Panc1 (cell line): Measurements from ENCODE around the gene PFKFB3. TPM values are rescaled to one million over a fixed set of nuclear protein-coding genes. Genes with fewer than 3 reads are reported as not detected.

ENCODE experiments used
- ATAC-seq: fragments of 200-7000 bp; cut with Tn5 transposase; 2 replicates; pipeline ENCODE4 v1.9.1; 2020; ENCODE audit warnings: mild to moderate bottlenecking, moderate library complexity
- BruUV-seq: library from RNA; stranded (reverse); fragments of 400-500 nt; replicated peaks from 2 replicates; lab custom pipeline; 2021; lab: Mats Ljungman, UMichigan
- CTCF ChIA-PET: fragments of 300-600 bp; sonication (Branson Sonifier 250); formaldehyde crosslinking; loops from one replicate; lab custom pipeline; 2022; ENCODE audit warnings: antibody characterized with exemption; lab: Charles Lee
- POLR2A ChIA-PET: fragments of 300-600 bp; sonication (Branson Sonifier 250); formaldehyde crosslinking; loops from one replicate; lab custom pipeline; 2022; ENCODE audit warnings: antibody characterized with exemption; lab: Charles Lee
- DNase-seq: peaks from one replicate; pipeline ENCODE4 v3.0.0-alpha.2; 2010; ENCODE audit warnings: low read depth, low spot score
- H3K27ac ChIP-seq: 2 replicates; pipeline ENCODE4 v1.5.1; 2011; ENCODE audit warnings: mild to moderate bottlenecking, low read length, inconsistent platforms
- H3K27me3 ChIP-seq: fragments of 200-500 bp; sonication (Bioruptor generic); 2 replicates; pipeline ENCODE4 v1.6.0; 2014; ENCODE audit warnings: low read length, inconsistent platforms; ENCODE audit not compliant: control insufficient read depth, insufficient read depth
- H3K36me3 ChIP-seq: fragments of 200-500 bp; sonication (Bioruptor generic); 2 replicates; pipeline ENCODE4 v1.5.1; 2014; ENCODE audit warnings: inconsistent platforms, mild to moderate bottlenecking, low read length, moderate library complexity; ENCODE audit not compliant: control insufficient read depth, insufficient read depth
- H3K4me1 ChIP-seq: 2 replicates; pipeline ENCODE4 v1.5.1; 2011; ENCODE audit warnings: inconsistent platforms, mild to moderate bottlenecking, low read length, moderate library complexity; ENCODE audit not compliant: control insufficient read depth, insufficient read depth
- H3K4me3 ChIP-seq, 2 experiments: 2 replicates each; pipeline ENCODE4 v1.5.1; 2011 to 2012; ENCODE audit warnings: low read depth in 2 of 2, low read length in 2 of 2, mild to moderate bottlenecking in 2 of 2, inconsistent platforms in 1 of 2, moderate library complexity in 1 of 2
- H3K9me3 ChIP-seq: fragments of 200-500 bp; sonication (Bioruptor generic); 2 replicates; pipeline ENCODE4 v1.5.1; 2014; ENCODE audit warnings: low read depth, mild to moderate bottlenecking, inconsistent platforms, low read length, moderate library complexity; ENCODE audit not compliant: control insufficient read depth, insufficient read depth
- CTCF ChIP-seq: fragments of 450-650 bp; IDR thresholded peaks from 2 replicates; pipeline ENCODE4 v1.5.1; 2017; ENCODE audit warnings: mild to moderate bottlenecking
- POLR2AphosphoS5 ChIP-seq: IDR thresholded peaks from 2 replicates; pipeline ENCODE4 v1.6.1; 2012; ENCODE audit warnings: mild to moderate bottlenecking, low read depth, low read length, moderate library complexity
- REST ChIP-seq, 2 experiments: IDR thresholded peaks; 2 replicates each; pipeline ENCODE4 v1.6.1; 2011 to 2012; ENCODE audit warnings: low read depth in 2 of 2, control low read depth in 1 of 2, low read length in 1 of 2, mild to moderate bottlenecking in 1 of 2, moderate library complexity in 1 of 2; ENCODE audit not compliant: insufficient read depth in 1 of 2
- SIN3A ChIP-seq: IDR thresholded peaks from 2 replicates; pipeline ENCODE4 v1.6.1; 2012; ENCODE audit warnings: low read depth, mild to moderate bottlenecking, low read length, moderate library complexity, borderline replicate concordance; ENCODE audit not compliant: insufficient read depth
- TCF7L2 ChIP-seq: IDR thresholded peaks from 2 replicates; pipeline ENCODE4 v1.6.1; 2011; ENCODE audit warnings: mild to moderate bottlenecking, low read depth, low read length, inconsistent platforms
- in situ Hi-C: cut with HindIII; loops from 2 replicates; pipeline ENCODE4 v1.10.0; 2016; ENCODE audit warnings: low sequenced_read_pairs, low pct_unique_long_range_greater_than_20kb
- intact Hi-C: fragments of 100-400 bp; cut with micrococcal nuclease; formaldehyde crosslinking; loops from one replicate; pipeline ENCODE4 v1.10.0; 2022; ENCODE audit not compliant: unreplicated experiment
- total RNA-seq: library from RNA; stranded (reverse); gene quantifications from one replicate; pipeline ENCODE4 v1.2.1, GENCODE V29; 2021; ENCODE audit not compliant: unreplicated experiment

The PFKFB3 gene
- total RNA-seq, 1 experiment from 2014 or later: 17.1 TPM

GRCh38 chr10:6300106-6300783 lies 97.5 kb downstream of the PFKFB3 start:
- Histone ChIP-seq H3K4me1 (no peaks in the 10 kb centered on the region), H3K36me3 (no peaks in the 10 kb centered on the region), H3K4me3 (no peak overlapping the region), H3K27me3 (no peaks in the 10 kb centered on the region), H3K27ac (no peak overlapping the region), H3K9me3 (no peaks in the 10 kb centered on the region)
- in situ Hi-C loops: no loop called here
- TF ChIP-seq POLR2AphosphoS5: no peak
- no peak for TF ChIP-seq SIN3A
- TF ChIP-seq TCF7L2: no peak
- TF ChIP-seq REST (IDR thresholded peaks at IDR 0.05; ENCODE audit: insufficient read depth in 1 of 2, low read depth in 2 of 2, low read length in 1 of 2): no peak
- no peak for TF ChIP-seq CTCF
- POLR2A ChIA-PET: no interaction called here
- ATAC-seq (no peak), DNase-seq (no peak)
- CTCF ChIA-PET: no interaction called here
- intact Hi-C loops: no loop called here
- no TSS peak for BruUV-seq

DNA sequence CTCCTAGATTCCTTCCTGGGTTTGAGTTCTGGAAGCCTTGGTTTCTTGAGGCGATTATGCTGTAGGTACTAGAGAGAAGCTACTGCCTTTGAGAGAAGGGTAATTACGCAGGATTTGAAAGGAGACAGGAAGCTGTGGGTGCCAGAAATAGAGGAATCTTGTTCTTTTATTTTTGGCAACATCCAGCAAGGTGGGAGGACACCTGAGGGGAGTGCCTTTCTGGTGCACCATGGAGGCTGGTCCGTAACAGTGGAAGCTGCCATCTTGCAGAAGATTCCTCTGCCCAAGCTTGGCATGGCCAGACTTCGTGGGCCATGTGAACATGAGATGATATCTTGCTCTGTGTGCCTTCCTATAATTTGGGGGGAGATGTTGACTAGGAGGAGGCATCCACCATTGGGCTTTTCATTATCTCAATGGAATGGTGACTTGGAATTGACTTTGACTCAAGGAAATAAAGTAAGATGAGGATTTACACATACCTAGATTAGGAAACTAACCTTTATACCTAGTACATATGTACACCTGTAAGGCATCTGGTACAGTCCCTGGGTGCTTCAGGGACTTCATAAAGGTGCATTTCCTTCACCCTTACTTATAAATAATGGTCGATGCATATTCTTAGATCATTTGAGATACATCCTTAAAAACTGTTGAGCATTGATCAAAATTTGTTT lies 98.2 kb downstream of the PFKFB3 start:
- no peak for ATAC-seq

More for the DNA sequence above, 98.2 kb downstream of the PFKFB3 start:
- intact Hi-C loops: no loop called here
- Histone ChIP-seq H3K9me3 (no peaks in the 10 kb centered on the region), H3K27me3 (no peaks in the 10 kb centered on the region), H3K27ac (no peak overlapping the region), H3K36me3 (no peaks in the 10 kb centered on the region), H3K4me3 (no peak overlapping the region), H3K4me1 (no peaks in the 10 kb centered on the region)
- no TSS peak for BruUV-seq
- CTCF ChIA-PET: no interaction called here
- POLR2A ChIA-PET: no interaction called here
- TF ChIP-seq TCF7L2 (no peak), POLR2AphosphoS5 (no peak), CTCF (no peak), SIN3A (no peak), REST (IDR thresholded peaks at IDR 0.05; ENCODE audit: insufficient read depth in 1 of 2, low read depth in 2 of 2, low read length in 1 of 2) (no peak)
- in situ Hi-C loops: no loop called here
- DNase-seq: no peak
